SU-DHL-6 (cell line): ENCODE results near the gene MIX23.

Experiments
- H2AFZ ChIP-seq: fragments of 200-600 bp; sonication (generic); 2 replicates; pipeline ENCODE4 v1.6.1; 2014; ENCODE audit warnings: low read depth, mild to moderate bottlenecking, moderate library complexity, mixed read lengths, antibody characterized with exemption, low read length; ENCODE audit not compliant: severe bottlenecking
- H3F3A ChIP-seq: fragments of 200-600 bp; shearing (Covaris generic); 2 replicates; pipeline ENCODE4 v1.6.0; 2016; ENCODE audit warnings: antibody characterized with exemption, mild to moderate bottlenecking; ENCODE audit not compliant: insufficient read depth
- H3K27ac ChIP-seq: fragments of 200-600 bp; sonication (generic); 2 replicates; pipeline ENCODE4 v1.5.1; 2016; ENCODE audit warnings: low read depth, mild to moderate bottlenecking, low read length, moderate library complexity, mixed read lengths
- H3K27me3 ChIP-seq: fragments of 200-600 bp; sonication (generic), shearing (Covaris generic); 2 replicates; pipeline ENCODE4 v1.6.0; 2014; ENCODE audit warnings: mild to moderate bottlenecking, low read length
- H3K36me3 ChIP-seq: fragments of 200-600 bp; sonication (generic); 2 replicates; pipeline ENCODE4 v1.6.1; 2014; ENCODE audit warnings: mild to moderate bottlenecking, low read length, mixed read lengths
- H3K4me2 ChIP-seq: fragments of 300-600, 200-600 bp; shearing (Covaris generic), sonication (generic); 2 replicates; pipeline ENCODE4 v1.6.0; 2014; ENCODE audit warnings: low read length, low read depth, mild to moderate bottlenecking; ENCODE audit not compliant: poor library complexity, severe bottlenecking
- H3K4me3 ChIP-seq: fragments of 200-600 bp; sonication (generic); 2 replicates; pipeline ENCODE4 v1.5.1; 2014; ENCODE audit warnings: antibody characterized with exemption, low read length, mild to moderate bottlenecking, mixed read lengths; ENCODE audit not compliant: insufficient read depth, poor library complexity, severe bottlenecking
- H3K79me2 ChIP-seq: fragments of 200-600 bp; sonication (generic); 2 replicates; pipeline ENCODE4 v1.6.1; 2014; ENCODE audit warnings: mild to moderate bottlenecking, low read length, moderate library complexity; ENCODE audit not compliant: insufficient read depth
- H3K9ac ChIP-seq: fragments of 200-600 bp; sonication (generic); 2 replicates; pipeline ENCODE4 v1.7.0; 2014; ENCODE audit warnings: mild to moderate bottlenecking, low read length
- H3K9me2 ChIP-seq: fragments of 200-600 bp; sonication (generic); replicated peaks from 2 replicates; pipeline ENCODE4 v1.6.1; 2014; ENCODE audit warnings: low read length; ENCODE audit not compliant: insufficient read depth
- H3K9me3 ChIP-seq: fragments of 200-600 bp; sonication (generic); 2 replicates; pipeline ENCODE4 v1.6.1; 2014; ENCODE audit warnings: low read length, mixed read lengths; ENCODE audit not compliant: insufficient read depth
- H4K20me1 ChIP-seq: fragments of 200-600 bp; sonication (generic); 2 replicates; pipeline ENCODE4 v1.6.1; 2014; ENCODE audit warnings: low read depth, mild to moderate bottlenecking, antibody characterized with exemption, low read length, moderate library complexity, mixed read lengths
- EZH2phosphoT487 ChIP-seq: fragments of 200-600 bp; sonication (generic), shearing (Covaris generic); conservative IDR thresholded peaks from 2 replicates; pipeline ENCODE4 v1.6.1; 2018; ENCODE audit warnings: mild to moderate bottlenecking, antibody characterized with exemption, low read length, moderate library complexity, mixed read lengths
- TF ChIP-seq, protein P1 (sequence below): fragments of 200-600 bp; sonication (generic); IDR thresholded peaks from one replicate; pipeline ENCODE4 v1.5.1; 2017; ENCODE audit warnings: antibody characterized with exemption, mild to moderate bottlenecking, low read length, moderate library complexity; ENCODE audit not compliant: insufficient read depth, poor library complexity, severe bottlenecking

Gene MIX23

GRCh38 chr3:122415762-122416654 lies 33.0 kb upstream of the MIX23 start, which contains the start of gene WDR5B:
Gene WDR5B, minus strand, starts transcription at chr3:122416062. Its CDS starts 534 bp downstream, at chr3:122415528.
- Histone ChIP-seq H3K9me3 (no peaks in the 10 kb centered on the region), H2AFZ (peak within 1 kb of the TSS; percentile 53)

GRCh38 chr3:122415104-122415744 lies 32.2 kb upstream of the MIX23 start:
- TF ChIP-seq EZH2phosphoT487 = no peak
- TF ChIP-seq, protein P1, sequence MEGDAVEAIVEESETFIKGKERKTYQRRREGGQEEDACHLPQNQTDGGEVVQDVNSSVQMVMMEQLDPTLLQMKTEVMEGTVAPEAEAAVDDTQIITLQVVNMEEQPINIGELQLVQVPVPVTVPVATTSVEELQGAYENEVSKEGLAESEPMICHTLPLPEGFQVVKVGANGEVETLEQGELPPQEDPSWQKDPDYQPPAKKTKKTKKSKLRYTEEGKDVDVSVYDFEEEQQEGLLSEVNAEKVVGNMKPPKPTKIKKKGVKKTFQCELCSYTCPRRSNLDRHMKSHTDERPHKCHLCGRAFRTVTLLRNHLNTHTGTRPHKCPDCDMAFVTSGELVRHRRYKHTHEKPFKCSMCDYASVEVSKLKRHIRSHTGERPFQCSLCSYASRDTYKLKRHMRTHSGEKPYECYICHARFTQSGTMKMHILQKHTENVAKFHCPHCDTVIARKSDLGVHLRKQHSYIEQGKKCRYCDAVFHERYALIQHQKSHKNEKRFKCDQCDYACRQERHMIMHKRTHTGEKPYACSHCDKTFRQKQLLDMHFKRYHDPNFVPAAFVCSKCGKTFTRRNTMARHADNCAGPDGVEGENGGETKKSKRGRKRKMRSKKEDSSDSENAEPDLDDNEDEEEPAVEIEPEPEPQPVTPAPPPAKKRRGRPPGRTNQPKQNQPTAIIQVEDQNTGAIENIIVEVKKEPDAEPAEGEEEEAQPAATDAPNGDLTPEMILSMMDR = no peak
- H3K27ac ChIP-seq = peak overlapping the region; percentile 84
- H3K9ac ChIP-seq = peak overlapping the region; percentile 79

More at GRCh38 chr3:122415762-122416654, 33.0 kb upstream of the MIX23 start, which contains the start of gene WDR5B:
- Histone ChIP-seq H3K9me2 (no peaks in the 10 kb centered on the region), H3K36me3 (no peaks in the 10 kb centered on the region; the same call in 1 of the 2 replicates), H4K20me1 (no peaks in the 10 kb centered on the region), H3K79me2 (peaks cover 14% of the 10 kb centered on the region), H3K4me3 (peak within 1 kb of the TSS; percentile 91), H3F3A (peaks cover 16% of the 10 kb centered on the region), H3K27me3 (no peaks in the 10 kb centered on the region), H3K27ac (peak within 1 kb of the TSS; percentile 84), H3K4me2 (peak within 1 kb of the TSS; percentile 89), H3K9ac (peak within 1 kb of the TSS; percentile 79)
- TF ChIP-seq EZH2phosphoT487 = no peak
- TF ChIP-seq, protein P1 = no peak

DNA sequence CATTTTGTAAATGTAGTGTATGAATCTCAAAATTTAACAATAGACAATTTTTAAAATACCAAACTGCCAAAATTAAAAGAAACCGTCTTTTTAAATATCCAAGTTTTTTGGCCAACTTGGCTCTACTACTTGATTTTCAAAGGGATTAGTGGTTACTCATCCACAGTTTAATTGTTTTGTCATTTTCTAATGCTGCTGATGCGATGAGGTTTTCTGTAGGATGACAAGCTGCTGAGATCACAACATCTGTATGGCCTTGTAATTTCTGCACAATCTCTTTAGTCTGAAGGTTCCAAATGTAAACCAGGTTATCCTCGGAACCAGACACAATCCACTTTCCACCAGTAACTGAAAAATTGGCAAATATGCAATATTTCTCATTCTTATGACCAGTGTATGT lies 31.4 kb upstream of the MIX23 start:
- no peak overlapping the region for H3K4me3 ChIP-seq

More at GRCh38 chr3:122415104-122415744, 32.2 kb upstream of the MIX23 start:
- Histone ChIP-seq H3K36me3 (no peaks in the 10 kb centered on the region; the same call in 1 of the 2 replicates), H3K79me2 (peaks cover 14% of the 10 kb centered on the region), H4K20me1 (no peaks in the 10 kb centered on the region), H3K9me3 (no peaks in the 10 kb centered on the region), H3K4me3 (peak overlapping the region; percentile 91), H3K27me3 (no peaks in the 10 kb centered on the region), H2AFZ (peak overlapping the region; percentile 53), H3K4me2 (peak overlapping the region; percentile 89), H3K9me2 (no peaks in the 10 kb centered on the region), H3F3A (peaks cover 13% of the 10 kb centered on the region)

More for the DNA sequence above, 31.4 kb upstream of the MIX23 start:
- Histone ChIP-seq H3K36me3 (peaks cover 4% of the 10 kb centered on the region; the same call in 1 of the 2 replicates), H3K27ac (no peak overlapping the region), H3K79me2 (peaks cover 14% of the 10 kb centered on the region), H3K9ac (no peak overlapping the region), H3K4me2 (peak overlapping the region; percentile 89), H3K27me3 (no peaks in the 10 kb centered on the region), H3F3A (peaks cover 13% of the 10 kb centered on the region), H3K9me3 (no peaks in the 10 kb centered on the region), H2AFZ (no peak overlapping the region), H4K20me1 (no peaks in the 10 kb centered on the region), H3K9me2 (no peaks in the 10 kb centered on the region)
- TF ChIP-seq EZH2phosphoT487 = no peak
- TF ChIP-seq, protein P1 = no peak
